ENCODE data around the gene SLC39A11.

DNA sequence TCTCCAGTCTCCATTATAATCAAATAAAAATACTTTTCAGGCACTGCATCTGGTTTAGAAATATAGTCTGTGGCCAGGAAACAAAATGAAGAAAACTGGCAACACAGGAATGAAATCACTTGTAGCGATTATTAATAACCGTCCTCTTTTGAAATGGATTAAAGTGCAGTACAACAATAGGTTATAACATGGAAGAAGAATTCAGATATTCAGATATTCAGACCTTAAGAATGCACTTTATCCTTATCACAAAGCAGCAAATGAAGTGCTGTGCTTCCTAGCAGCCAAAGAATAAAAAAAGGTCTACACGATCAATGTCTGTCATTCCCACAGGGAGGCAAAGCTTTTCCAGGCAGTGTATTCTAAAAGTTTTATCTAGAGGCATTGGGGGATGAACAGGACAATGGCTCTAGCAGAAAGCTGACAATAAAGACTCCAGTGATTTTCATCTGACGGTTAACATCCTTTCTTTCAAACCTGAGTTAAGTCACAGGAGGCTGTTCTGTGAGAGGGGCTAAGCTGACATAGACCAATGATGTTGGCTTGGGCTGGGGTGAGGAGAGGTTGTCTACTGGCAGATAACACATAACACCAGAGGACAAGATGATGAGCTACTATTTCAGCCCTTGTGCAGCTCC, 259.2 kb downstream of the SLC39A11 start:
- TF ChIP-seq POLR2A (IDR thresholded peaks at IDR 0.05), result no peak
- TF ChIP-seq, protein P1, sequence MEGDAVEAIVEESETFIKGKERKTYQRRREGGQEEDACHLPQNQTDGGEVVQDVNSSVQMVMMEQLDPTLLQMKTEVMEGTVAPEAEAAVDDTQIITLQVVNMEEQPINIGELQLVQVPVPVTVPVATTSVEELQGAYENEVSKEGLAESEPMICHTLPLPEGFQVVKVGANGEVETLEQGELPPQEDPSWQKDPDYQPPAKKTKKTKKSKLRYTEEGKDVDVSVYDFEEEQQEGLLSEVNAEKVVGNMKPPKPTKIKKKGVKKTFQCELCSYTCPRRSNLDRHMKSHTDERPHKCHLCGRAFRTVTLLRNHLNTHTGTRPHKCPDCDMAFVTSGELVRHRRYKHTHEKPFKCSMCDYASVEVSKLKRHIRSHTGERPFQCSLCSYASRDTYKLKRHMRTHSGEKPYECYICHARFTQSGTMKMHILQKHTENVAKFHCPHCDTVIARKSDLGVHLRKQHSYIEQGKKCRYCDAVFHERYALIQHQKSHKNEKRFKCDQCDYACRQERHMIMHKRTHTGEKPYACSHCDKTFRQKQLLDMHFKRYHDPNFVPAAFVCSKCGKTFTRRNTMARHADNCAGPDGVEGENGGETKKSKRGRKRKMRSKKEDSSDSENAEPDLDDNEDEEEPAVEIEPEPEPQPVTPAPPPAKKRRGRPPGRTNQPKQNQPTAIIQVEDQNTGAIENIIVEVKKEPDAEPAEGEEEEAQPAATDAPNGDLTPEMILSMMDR (IDR thresholded peaks at IDR 0.05), result no peak

Data from testis (tissue), 2 donors.